GM18520 (cell line): ENCODE data around the gene TP53BP2.
"Not testable (repeated sequence)": the region's sequence is repeated elsewhere in the genome, so short reads cannot be mapped to it uniquely, and the experiment has no call there.

Experiments used
- ATAC-seq: cut with Tn5 transposase; IDR thresholded peaks from one replicate; pipeline ENCODE4 v1.9.1; 2021; ENCODE audit not compliant: unreplicated experiment

The TP53BP2 gene

GRCh38 chr1:223856386-223856785 lies 10.6 kb upstream of the TP53BP2 start:
- no peak for ATAC-seq

- no peak for ATAC-seq
Observed at GRCh38 chr1:223853748-223854147, 8.0 kb upstream of the TP53BP2 start.

- no peak for ATAC-seq
Observed at GRCh38 chr1:223853275-223853674, 7.5 kb upstream of the TP53BP2 start.

DNA sequence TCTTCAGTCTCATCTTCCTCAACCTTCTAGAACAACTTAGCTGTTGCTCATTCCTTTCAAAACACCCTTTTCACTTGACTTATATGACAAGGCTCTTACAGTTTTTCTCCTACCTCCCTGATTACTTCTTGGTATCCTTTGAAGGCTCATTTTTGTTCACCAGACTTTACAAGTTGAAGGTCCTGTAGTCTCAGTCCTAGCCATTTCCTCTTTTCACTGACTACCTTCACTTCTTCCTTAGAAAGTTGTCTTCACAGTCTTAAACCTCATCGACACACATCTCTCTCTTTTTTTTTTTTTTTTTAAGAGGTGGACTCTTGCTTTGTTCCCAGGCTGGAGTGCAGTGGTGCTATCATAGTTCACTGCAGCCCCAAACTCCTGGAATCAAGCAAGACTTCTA lies 6.6 kb upstream of the TP53BP2 start:
- no peak for ATAC-seq

GRCh38 chr1:223849352-223850254 lies 3.9 kb upstream of the TP53BP2 start:
- no peak for ATAC-seq

DNA sequence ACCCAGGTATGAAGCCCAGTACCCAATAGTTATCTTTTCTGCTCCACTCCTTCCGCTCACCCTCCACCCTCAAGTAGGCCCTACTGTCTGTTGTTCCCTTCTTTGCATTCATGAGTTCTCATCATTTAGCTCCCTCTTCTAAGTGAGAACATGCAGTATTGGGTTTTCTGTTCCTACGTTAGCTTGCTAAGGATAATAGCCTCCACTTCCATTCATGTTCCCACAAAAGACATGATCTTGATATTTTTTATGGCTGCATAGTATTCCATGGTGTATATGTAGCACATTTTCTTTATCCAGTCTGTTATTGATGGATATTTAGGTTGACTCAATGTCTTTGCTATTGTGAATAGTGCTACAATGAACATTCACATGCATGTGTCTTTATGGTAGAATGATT lies 2.8 kb upstream of the TP53BP2 start:
- ATAC-seq, result no peak

DNA sequence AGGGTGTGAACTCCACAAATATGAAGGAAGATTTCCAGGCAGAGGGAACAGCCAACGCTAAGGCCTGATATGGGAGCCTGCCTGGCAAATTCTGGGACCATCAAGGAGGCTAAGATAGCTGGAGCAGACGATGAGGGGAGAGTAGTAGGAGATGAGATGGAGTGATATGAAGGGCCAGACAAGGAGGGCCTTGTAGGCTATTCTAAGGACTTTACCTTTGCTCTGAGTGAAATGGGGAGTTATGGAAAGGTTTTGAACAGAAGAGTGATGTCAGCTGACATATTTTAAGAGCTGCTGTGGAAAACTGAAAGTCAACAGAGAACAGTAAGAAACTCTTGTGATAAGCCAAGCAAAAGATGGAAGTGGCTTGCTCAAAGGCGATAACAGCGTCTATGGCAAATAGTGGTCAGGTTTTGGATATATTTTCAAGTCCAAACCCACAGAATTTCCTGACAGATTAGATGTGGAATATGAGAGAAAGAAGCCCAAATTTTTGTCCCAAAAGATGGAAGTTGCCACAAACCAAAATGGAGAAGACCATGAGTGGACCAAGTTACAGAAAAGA lies 2.1 kb upstream of the TP53BP2 start:
- no peak for ATAC-seq

DNA sequence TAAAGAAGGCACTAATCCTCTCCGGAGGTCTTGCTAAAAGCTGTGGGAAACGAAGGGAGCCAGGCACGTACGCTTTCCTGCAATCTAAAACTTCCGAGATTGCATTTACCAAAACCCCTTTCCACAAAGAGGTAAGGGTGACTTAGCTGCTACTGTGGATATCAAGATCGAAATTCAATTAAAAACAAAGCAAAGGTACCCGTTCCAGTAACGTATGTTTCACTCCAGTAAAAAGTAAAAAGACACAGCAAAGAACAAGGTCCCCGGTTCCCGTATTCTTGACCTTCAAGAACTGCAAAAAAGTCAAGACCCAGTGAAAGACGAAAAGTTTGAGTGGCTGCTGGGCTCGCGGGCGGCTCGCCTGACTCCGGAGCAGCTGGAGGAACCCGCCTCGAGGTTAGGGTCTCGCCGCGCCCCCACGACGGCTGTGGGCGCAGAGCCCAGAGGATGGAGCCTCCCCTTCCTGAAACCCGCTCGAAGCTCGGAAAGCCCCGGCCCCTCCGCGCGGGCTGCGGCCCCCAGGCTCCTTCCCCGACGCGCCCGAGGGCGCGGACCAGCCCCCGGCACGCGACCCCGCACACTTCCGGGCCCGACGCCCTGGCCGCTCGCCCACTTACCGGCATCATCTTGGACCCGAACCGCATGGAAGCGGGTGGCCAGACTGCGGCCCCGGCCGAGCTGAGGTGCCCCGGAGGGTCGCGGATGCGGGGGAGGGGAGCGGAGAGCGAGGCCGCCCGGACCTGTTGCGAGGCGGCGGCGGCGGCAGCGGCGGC lies 524 bp downstream of the TP53BP2 start:
- peak; percentile 13 for ATAC-seq

DNA sequence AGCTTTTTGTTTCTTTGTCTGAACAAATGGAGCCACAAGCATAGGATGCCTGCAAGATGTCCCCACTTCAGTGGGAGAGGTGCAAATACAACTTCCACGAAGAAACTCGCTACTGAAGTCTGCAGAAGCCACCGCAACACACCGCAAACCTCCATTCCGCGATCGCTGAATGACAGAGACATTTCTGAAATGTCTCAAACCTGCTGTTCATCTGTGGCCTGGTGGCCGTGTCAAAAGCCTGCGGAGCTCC lies 1.0 kb downstream of the TP53BP2 start:
- ATAC-seq, result no peak

DNA sequence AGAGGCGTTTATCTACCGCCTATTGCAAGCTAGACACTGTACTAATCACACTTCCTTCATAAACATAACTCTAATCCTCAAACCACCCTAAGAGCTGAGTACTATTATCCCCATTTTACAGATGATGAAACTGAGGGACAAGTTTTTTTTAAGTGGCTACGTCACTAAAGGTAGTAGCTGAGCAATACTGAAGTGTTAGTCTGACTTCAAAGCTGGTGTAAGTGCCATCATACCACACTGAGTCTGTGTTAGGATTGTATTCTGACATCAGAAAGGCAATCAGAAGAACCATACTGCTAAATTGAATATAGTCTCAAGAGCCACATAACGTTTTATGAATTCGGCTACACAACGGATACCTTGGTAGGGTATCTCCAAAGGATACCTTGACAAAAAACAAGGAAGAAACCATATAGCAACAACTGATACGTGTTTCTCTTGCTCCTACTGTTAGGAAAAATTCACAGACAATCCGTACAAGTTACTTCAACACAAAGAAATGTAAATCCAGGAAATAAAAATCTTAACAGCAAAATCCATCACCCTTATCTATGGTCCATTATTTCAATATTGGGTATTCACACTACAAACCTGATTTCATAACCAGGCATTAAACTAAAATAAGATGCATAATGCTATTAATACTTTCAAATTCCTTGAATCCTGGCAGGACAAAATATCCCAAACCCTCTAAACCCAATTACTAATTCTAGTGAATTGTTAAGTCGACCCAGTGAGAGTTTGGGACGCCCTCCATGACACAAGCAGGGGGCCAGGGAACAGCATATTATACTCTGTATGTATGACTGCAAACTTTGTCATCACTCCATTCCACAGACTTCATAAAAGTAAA lies 1.6 kb downstream of the TP53BP2 start:
- ATAC-seq, result no peak

DNA sequence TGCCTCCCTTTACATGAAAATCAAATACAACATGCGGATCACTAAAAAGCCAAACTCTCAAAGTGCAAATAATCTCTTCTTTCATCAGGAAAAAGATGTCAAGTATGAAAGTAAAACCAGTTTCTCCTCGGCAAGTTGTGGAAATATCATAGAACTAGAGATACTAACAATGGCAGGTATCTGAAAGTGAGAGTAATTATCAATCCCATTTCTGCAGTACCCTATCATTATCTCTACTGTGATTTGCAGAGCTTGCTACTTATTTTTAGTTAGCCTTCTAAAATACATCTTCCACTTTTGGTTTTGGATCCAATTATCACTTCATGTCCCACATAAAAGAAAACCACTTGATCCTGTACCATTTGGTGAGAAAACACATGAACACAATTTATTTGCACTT lies 3.0 kb downstream of the TP53BP2 start:
- no peak for ATAC-seq

- not testable (repeated sequence) for ATAC-seq
Observed at GRCh38 chr1:223841977-223842623, 3.6 kb downstream of the TP53BP2 start.

- ATAC-seq, result no peak
Observed at GRCh38 chr1:223840254-223840653, 5.5 kb downstream of the TP53BP2 start.

GRCh38 chr1:223838125-223838854 lies 7.5 kb downstream of the TP53BP2 start:
- no peak for ATAC-seq

DNA sequence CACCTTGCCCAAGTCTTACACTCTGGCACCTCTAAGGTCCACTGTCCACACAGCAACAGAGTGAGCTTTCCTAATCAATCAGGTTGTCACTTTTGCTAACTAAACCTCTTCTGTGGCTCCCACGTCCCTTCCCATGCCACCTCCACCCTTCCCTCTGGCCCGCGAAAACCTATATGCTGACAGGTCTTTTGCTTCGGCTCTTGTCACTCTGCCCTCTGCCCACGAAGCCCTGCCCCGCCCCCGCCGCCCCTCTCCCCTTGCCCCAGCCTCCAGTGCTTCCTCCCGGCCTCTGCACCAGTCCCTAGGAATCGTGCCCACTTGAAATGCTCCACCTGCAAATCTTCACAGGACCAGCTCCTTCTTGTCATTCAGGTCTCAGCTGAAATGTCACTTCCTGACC lies 8.1 kb downstream of the TP53BP2 start:
- no peak for ATAC-seq

DNA sequence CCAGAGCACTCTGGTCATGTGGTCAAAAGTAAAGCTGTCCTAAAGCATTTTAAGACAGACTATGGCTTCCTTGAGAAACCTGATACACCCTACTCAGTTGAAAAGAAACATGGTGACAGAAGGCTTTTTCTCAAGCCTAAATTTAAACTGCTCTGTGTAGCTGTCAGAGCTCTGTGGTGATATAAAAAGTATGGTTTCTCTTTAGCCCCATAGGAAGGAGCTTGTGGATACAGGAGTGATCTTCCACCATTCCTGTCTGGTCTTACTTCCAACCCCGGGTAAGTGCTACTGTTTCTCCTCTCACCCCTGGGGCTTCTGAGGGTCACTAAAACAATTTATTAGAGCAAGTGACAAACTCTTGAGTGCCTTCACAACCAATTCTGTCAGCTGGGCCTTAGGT lies 8.5 kb downstream of the TP53BP2 start:
- no peak for ATAC-seq

DNA sequence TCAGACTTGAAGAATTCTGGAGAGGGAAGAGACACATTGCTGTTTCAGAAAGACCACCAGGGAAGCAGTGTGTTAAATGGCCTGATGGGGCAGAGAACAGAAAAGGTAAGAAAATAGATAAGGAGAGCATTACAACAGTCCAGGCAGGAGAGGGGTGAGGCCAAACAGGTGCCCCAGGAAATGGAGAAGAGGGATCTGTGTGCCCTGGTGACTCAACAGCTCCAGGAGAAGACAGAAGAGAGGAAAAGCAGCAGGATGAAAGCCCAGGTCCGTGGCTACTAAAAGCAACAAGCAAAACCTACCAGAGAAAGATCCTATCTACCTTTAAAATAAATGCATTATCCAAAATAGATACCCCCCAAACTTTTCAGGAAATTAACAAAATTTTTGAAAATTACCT lies 9.2 kb downstream of the TP53BP2 start:
- ATAC-seq, result no peak

DNA sequence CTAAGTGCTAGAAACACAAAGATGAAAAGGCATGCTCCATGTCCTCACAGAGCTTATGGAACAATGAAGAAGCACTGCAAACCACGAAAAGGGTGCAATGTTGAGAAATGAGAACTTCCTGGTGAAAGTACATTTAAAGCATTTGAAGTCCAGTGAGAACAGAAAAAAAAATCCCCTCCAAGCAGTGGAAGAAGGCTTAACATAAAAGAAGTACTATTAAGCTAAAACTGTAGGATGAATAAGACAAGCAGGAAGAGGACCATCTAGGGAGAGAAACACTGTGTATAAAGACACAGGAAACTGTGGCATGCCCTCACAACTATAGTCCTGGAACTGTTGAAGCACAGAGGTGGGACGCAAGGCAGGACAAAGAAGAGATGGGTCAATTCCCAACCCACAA lies 10.0 kb downstream of the TP53BP2 start:
- ATAC-seq, result no peak

DNA sequence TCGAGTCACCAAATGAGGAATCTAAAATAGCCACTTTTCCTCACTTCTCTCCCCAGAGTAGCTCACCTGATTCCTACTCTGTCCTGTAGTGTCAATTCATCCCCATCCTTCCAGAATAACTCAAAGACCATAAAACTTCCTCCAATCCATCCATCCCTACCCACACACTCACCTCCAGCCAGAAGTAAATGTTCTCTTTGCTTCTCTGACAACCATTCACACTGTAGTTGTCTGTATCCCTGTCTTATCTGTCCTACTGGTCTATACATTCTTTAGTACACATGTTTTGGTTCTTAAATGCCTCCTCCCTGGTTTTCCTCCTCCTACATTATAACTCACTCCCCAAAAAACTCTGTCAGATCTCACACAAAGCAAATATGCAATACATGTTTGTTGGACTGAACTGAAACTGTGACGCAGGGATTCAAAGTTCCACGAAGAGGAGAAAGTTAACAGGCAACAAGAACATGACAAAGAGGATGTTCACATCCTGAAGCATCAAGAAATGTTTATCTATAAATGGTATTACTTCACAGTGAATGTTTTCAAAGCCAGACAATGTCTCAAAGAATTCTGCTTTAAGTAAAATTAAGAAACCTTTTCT lies 11.0 kb downstream of the TP53BP2 start:
- ATAC-seq, result no peak

DNA sequence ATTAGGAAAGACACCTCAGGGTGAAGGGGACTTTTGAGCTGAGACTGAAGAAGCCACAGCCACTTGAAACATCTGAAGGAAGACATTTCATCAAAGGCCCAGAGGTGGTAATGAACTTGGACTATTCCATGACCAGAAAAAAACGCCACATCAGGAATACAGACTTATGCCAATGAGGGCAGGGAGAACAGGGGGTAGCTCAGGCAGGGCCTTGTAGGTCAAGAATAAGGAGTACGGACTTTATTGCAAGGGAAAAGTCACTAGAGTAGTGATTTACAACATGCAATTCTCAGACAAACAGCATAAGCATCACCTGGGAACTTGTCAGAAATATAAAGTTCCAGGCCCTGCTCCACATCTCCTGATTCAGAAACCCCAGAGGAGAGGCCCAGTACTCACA lies 11.8 kb downstream of the TP53BP2 start:
- no peak for ATAC-seq
